CD4-positive, alpha-beta T cell treated with Interleukin-21 for 1 hour (primary cell): ENCODE results near the gene HBD.
"Not testable (repeated sequence)": the region's sequence is repeated elsewhere in the genome, so short reads cannot be mapped to it uniquely, and the experiment has no call there.

Experiments used
- DNase-seq: peaks from one replicate; pipeline ENCODE4 v3.0.0-alpha.2; 2020

HBD gene

DNA sequence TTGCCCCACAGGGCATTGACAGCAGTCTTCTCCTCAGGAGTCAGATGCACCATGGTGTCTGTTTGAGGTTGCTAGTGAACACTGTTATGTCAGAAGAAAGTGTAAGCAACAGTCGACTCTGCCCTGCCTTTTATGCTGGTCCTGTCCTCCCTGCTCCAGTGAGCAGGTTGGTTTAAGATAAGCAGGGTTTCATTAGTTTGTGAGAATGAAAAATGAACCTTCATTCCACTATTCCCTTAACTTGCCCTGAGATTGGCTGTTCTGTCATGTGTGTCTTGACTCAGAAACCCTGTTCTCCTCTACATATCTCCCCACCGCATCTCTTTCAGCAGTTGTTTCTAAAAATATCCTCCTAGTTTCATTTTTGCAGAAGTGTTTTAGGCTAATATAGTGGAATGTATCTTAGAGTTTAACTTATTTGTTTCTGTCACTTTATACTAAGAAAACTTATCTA is at the start of gene HBD:
HBD (minus strand) TSS at position 103 of the 454 bp plus-strand sequence; CDS start at position 53, 50 bp downstream.
- DNase-seq = no peak

DNA sequence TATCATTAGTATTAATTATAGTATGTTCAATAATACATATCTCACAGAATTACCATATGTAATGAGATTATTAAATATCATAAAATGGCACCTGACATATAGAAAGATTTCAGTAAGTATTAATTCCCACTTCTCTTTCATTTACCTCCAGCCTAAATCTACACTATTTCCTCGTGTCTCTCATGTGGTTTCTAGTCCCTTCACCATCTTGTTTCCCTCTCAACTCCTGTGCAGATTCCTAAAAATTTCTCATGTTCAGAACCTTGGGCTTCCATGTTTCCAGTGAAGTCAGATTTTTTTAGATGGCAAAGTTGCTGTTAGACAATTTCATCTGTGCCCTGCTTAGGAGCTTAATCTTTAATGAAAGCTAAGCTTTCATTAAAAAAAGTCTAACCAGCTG is 49.6 kb upstream of the HBD start:
- DNase-seq = no peak

DNA sequence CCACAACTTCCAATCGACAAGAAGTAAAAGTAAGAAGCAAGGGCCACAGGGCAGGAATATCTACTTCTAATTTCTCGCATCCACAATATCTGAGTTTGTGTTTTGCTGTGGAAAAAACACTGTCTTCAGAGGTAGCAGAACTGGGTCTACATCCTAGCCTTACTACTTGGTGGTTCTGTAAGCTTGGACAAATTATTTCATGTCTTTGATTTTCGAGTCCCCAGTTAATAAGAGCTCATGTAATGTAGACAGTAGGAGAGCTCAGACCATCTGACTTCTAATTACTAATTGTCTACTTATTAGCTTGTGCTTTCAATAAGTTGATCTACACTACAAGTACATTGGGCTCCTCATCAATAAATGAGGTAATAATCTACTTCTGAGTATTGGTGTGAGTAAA is 48.8 kb upstream of the HBD start:
- DNase-seq = no peak

DNA sequence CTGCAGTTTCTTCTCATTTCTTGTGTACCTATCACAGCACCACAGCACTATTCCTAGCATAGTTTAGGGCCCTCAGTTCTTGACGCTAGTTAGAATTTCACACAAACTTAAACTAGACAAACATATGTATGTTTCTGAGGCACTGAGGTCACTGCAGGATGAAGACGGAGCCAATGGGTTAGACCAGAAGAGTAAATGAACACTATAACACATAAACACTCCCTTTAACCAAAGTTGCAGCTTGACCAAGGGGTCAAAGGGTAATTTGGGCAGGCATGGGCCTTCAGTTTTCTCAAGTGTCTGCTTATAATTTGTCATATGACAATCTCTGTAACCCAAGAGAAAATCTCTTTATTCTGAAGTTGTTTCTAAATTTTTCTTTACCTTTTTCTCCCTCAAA is 48.3 kb upstream of the HBD start:
- no peak for DNase-seq

DNA sequence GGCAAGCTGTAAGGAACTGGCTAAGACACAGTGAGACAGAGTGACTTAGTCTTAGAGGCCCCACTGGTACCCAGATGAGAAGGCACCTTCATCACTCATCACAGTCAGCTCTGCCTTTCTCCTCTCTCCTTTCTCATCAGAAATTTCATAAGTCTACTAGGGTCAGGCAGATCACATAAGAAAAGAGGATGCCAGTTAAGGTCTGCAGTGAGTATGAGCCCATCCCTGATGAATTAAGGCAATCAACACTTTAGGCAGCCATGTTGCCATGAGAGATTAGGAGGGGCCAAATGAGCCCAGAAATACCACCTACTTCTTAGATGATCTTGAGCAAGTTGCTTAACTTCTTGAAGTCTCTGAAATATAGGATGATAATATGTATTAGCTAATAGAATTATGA is 47.3 kb upstream of the HBD start:
- DNase-seq = no peak

DNA sequence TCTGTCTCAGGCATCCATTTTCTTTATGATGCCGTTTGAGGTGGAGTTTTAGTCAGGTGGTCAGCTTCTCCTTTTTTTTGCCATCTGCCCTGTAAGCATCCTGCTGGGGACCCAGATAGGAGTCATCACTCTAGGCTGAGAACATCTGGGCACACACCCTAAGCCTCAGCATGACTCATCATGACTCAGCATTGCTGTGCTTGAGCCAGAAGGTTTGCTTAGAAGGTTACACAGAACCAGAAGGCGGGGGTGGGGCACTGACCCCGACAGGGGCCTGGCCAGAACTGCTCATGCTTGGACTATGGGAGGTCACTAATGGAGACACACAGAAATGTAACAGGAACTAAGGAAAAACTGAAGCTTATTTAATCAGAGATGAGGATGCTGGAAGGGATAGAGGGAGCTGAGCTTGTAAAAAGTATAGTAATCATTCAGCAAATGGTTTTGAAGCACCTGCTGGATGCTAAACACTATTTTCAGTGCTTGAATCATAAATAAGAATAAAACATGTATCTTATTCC is 46.4 kb upstream of the HBD start:
- DNase-seq = peak; percentile 1

DNA sequence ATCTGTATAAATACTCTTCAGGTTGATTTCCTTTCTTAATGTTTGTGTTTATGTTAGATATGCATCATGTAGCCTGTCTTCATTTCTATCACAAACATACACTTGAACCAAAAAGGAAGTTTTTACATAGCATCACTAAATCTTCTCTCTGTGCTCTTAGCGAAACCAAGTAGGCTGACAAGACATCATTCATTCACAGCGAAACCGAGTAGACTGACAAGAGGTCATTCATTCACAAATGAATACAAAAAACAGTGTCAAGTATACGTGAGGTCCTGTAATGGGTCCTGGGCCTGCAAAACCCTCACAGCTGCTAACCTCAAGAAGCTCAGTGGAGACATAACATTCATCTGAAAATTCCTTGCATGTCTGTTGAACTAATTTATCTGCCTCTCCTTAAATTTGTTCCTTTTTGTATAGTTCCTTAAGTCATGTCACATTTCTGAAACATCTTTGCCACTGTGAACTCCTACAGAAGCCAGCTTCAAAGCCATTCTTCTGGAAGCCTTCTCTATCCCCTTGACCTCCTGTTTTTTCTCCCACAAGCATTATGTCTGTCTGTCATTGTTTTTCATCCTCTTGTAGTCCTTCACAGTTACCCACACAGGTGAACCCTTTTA is 45.3 kb upstream of the HBD start:
- no peak for DNase-seq

DNA sequence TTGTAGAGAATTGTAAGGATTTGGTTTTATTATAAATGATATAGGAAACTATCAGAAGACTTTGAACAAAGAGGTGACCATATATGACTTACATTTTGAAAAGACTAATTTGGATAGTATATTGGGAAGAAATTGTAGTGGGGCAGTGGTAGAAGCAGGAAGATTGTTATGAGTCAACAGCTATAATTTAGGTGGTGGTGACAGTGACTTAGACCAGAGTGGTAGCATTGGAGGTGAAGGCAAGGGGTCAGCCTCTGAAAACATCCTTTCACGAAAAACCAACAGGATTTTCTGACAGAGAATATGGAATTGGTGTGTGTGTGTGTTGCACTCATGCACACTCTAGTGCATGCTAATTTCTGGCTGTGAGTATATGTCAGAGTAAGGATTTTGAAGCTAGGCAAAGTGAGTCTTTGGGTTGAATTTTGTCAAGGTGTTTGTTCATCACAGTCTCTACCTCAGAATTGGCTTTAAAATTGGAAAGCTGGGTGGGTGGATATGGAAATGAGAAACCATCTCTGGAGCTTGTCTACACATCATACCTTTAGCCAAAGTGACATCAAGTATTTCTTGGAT is 43.6 kb upstream of the HBD start:
- DNase-seq = no peak

DNA sequence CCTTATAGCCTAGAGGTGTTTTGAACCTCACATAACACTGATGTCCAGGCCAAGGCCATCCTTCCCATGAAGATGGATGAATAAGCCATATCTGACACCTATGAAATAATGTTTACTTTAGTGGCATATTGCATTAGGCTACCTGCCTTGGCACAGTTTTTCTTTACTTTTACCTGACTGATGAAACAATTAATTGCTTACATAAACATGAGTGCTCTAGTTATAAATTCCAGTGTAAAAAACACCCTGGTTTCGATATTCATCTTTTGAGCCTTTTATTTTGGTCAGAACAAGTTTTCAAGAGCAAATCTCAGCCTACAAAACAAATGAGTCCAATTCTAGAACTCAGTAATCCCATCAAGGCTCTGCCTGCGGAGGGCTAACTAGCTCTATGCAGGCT is 42.4 kb upstream of the HBD start:
- no peak for DNase-seq

DNA sequence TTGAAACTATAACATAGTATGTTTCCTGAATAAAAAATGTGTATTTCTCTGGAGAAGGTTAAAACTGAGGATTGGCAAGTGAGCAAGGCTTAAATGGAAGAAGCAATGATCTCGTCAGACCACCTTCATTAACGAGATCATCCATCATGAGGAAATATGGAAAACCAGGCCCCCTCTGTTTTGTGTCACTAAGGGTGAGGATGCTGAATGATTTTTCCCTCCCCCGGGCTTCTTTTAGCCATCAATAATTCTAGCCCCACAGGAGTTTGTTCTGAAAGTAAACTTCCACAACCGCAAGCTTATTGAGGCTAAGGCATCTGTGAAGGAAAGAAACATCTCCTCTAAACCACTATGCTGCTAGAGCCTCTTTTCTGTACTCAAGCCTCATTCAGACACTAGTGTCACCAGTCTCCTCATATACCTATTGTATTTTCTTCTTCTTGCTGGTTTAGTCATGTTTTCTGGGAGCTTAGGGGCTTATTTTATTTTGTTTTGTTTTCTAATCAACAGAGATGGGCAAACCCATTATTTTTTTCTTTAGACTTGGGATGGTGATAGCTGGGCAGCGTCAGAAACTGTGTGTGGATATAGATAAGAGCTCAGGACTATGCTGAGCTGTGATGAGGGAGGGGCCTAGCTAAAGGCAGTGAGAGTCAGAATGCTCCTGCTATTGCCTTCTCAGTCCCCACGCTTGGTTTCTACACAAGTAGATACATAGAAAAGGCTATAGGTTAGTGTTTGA is 41.3 kb upstream of the HBD start:
- DNase-seq = no peak

DNA sequence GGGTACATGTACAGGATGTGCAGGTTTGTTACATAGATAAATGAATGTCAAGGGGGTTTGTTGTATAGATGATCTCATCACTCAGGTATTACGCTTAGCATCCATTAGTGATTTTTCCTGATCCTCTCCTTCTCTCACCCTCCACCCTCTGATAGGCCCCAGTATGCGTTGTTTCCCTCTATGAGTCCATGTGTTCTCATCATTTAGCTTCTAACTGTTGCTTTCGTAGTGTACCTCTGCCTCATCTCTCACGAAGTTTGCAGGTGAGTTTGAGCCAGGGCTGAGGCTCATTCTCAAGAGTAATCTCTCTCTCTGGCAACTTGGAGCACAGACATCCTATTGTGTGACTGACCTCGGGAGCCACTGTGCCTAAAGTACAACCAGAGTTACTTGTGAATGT is 40.1 kb upstream of the HBD start:
- no peak for DNase-seq

DNA sequence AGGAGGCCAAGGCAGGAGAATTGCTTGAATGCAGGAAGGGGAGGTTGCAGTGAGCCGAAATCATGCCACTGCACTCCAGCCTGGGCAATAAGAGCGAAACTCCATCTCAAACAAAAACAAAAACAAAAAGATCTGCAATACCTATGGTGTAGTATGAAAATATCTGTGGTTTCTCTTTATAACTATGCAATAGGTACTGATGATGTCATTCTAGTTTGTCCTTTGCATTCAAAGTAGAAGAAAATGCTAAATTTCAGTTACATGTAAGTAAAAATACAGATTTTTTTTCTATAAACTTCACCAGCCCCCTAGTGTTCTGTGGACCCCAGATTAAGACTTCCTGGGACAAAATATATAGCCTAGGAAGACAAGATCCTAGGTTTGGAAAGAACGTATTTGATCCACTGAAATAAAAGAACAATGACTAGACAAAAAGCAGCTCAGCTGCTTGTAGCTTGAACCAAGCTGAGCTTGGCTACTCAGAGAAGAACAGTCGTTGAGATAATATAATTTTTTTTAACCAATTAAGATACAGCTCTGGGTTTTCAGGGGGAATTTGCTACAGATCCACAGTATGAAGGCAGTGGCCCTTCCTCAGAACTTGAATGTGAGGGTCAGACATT is 38.2 kb upstream of the HBD start:
- DNase-seq = no peak

DNA sequence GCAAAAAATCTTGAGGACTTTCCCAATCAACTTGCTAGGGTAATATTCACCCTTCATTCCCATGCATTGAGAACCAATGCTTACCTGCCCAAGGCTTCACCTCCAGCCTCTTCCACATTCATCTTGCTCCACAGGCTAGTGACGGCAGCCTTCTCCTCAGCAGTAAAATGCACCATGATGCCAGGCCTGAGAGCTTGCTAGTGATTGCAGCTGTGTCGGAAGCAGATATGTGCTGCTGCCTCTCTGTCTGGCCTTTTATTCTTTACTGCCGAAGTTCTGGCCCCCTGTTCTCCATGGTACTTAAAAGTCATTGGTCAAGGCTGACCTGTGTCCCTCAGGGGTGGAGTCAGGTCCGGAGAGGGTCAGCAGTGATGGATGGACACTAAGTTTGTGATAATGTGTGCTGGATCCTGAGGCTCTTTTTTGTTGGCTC is 35.4 kb upstream of the HBD start, which contains the start of gene HBE1:
HBE1 (minus strand) TSS at position 231 of the 433 bp plus-strand sequence; CDS start at position 176, 55 bp downstream.
- DNase-seq = no peak

DNA sequence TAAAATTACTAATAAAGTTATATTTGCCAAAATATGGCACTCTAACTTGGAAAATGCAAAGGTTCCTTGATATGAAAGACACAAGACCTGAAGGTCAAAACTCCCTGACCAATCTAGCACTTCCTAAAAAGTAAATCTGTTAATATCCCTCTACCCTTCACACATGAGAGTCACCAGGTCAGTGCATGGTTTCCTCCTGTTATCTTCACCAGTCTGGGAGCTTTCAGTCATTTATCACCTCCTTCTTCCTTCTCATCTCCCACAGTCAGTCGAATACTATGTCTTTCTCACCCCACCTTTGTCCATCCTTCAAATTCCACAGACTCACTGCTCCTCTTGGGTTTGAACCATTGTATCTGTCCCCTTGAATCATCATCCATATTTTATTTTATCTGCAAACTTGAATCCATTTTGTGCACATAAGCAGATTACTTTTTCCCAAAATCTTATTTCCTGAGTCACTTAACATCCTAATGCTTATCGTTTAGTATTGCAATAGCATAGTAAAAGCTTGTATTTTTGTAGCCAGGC is 32.8 kb upstream of the HBD start:
- no peak for DNase-seq

DNA sequence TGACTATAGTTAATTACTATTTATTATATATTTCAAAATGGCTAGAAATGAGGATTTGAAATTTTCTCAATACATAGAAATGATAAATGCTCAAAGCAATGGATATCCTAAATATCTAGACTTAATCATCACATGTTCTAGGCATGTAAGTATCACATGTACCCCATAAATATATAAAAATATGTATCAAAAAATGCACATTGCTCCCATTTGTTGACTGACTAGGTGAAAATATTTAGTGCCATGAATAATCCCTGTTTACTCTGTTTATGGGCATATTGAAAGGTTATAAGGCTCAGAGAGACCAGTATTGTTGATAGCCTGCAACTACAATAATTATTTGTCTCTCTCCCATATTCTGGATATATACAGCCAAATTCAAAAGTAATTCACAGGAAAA is 32.3 kb upstream of the HBD start:
- no peak for DNase-seq

DNA sequence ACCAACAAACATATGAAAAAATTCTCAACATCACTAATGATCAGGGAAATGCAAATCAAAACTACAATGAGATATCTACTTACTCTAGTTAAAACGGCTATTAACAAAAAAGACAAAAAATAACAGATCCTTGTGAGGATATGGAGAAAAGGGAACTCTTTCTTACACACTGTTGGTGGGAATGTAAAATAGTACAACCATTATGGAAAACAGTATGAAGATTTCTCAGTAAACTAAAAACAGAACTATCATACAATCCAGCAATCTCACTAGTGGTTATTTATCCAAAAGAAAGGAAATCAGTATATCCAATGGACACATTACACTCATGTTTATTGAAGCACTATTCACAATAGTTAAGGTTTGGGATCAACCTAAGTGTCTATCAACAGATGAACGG is 31.5 kb upstream of the HBD start:
- no peak for DNase-seq

DNA sequence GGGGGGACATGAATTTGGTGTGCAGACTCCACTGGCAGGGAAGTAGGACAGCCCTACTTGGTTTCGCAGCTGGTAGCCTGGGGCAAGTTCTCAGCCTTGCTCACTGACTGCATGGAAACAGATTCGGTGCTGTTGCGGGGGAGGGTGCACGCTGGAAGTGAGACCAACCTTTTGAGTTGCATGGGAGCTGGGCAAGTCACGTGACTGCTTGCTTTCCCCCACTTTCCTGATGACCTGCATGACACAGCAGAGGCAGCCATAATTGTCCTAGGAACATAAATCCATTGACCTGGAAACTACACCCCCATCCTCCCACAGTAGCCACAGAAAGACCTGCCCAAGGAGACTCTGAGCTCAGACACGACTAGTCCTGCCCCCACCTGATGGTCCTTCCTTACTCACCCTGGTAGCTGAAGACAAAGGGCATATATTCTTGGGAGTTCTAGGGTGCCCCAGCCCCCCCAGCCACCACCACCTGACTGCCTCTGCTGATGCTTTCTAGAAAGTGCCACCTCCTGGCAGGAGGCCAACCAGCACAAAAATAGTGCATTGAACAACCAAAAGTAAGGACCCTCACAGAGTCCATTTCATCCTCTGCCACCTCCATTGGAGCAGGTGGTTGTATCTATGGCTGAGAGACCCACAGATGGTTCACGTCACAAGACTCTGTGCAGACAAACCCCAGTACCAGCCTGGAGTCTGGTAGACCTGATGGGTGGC is 24.4 kb upstream of the HBD start:
- no peak for DNase-seq

DNA sequence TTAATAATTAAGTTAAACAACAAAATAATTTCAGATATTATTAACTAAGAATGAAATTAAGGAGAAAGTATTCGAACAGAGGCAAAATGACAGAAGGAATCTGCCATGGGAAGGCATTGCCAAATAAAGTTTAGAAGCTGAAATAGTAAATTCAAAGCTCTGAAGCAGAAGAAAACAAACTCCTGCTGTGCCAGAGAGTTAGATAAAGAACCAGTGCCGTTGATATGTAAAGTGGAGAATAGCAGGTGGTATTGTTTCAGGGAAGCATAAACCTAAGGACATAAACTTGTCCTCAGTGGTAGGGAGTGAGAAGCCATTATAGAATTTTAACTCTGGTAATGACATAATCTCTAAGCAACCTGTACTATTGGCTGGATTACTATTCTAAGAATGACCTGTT is 23.0 kb upstream of the HBD start:
- DNase-seq = no peak

DNA sequence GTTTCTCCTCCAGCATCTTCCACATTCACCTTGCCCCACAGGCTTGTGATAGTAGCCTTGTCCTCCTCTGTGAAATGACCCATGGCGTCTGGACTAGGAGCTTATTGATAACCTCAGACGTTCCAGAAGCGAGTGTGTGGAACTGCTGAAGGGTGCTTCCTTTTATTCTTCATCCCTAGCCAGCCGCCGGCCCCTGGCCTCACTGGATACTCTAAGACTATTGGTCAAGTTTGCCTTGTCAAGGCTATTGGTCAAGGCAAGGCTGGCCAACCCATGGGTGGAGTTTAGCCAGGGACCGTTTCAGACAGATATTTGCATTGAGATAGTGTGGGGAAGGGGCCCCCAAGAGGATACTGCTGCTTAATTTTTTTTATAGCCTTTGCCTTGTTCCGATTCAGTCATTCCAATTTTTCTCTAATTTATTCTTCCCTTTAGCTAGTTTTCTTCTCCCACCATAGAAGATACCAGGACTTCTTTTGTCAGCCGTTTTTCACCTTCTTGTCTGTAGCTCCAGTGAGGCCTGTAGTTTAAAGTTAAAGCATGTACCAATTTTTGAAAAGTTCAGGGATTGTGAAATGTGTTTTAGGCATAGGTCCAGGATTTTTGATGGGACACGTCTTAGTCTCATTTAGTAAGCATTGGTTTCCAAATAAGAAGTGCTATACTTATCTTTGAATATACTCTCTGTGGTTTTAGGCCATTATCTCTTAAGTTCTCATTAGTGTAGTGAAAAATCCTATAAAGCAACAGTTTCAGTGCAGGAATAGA is 20.5 kb upstream of the HBD start, which contains the start of gene HBG2:
HBG2 (minus strand) TSS at position 136 of the 768 bp plus-strand sequence; CDS start at position 83, 53 bp downstream.
- not testable (repeated sequence) for DNase-seq

DNA sequence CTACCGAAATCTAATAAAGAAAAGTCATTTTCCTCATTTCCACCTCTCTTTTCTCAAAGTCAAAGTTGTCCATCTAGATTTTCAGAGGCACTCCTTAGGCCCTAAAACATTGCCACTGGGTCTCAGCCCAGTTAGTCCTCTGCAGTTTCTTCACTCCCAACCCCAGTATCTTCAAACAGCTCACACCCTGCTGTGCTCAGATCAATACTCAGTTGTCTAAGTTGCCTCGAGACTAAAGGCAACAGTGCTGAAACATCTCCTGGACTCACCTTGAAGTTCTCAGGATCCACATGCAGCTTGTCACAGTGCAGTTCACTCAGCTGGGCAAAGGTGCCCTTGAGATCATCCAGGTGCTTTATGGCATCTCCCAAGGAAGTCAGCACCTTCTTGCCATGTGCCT is 19.7 kb upstream of the HBD start:
- not testable (repeated sequence) for DNase-seq

DNA sequence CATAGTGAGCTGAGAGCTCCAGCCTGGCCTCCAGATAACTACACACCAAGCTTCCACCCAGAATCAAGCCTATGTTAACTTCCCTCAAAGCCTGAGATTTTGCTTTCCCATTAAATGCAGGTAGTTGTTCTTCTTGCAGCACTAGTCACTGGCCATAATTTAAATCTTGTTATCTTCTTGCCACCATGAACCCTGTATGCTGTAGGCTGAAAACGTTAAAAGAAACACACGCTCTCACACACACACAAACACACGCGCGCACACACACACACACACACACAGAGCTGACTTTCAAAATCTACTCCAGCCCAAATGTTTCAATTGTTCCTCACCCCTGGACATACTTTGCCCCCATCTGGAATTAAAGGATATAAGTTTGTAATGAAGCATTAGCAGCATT is 19.2 kb upstream of the HBD start:
- not testable (repeated sequence) for DNase-seq

DNA sequence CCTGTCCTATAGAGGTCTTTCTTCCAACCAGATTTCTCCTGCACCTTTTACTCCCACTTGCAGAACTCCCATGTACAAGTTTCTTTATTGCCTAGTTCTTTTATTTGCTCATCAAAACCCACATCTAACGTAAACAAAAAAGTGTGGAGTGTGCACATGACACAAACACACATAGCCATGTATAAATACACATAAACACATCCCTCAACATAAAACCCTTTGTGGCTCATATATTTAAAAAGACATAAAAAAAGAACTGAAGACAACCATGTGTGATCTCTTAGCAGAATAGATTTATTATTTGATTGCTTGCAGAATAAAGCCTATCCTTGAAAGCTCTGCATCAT is 18.6 kb upstream of the HBD start:
- no peak for DNase-seq
